Measurements from ENCODE around the gene SH3PXD2B. TPM values are rescaled to one million over a fixed set of nuclear protein-coding genes. Genes with fewer than 3 reads are reported as not detected.
A peak's percentile ranks its signal among the peaks of the same experiment; 100 is the strongest.
"Not testable (repeated sequence)": the region's sequence is repeated elsewhere in the genome, so short reads cannot be mapped to it uniquely, and the experiment has no call there.

SH3PXD2B gene
- total RNA-seq, 4 donors from 2014 or later: 27.8 to 52.6 (median 44.4) TPM

DNA sequence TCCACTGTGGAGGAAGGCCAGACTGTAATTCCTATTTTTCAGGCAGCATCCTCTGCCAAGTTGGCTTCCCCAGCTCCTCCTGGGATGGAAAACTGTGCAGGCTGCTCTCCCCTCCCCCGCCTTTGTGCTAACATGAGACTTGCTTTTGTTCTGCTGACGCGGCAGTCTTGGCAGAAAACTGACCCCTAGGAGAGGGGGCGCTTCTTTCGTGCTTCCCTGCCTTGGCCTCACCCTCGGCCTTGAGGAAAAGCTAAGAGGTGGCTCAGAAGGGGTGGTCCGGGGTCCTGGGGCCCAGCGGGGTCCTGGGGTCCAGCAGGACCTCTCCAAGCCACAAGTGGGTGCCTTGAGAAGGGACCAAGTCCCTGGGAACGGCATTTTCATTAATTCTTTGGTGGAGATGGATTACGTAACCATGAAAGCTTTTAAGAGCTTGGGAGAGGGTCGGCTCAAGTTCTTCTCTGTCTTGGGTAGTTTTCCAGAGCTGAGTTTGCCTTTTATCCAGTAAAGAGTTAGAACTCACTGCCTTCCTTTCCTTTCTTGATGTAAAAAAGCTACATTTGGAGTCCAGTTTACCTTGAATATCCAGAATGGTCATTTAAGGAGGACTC is 51.0 kb downstream of the SH3PXD2B start:
- no peaks in the 10 kb centered on the region for H3K9me3 ChIP-seq
- peaks cover 0 to 6% (median 0%) of the 10 kb centered on the region in 3 donors for H3K36me3 ChIP-seq
- TF ChIP-seq EP300 (IDR thresholded peaks at IDR 0.05) (peak; percentile 33 to 96), CTCF (IDR thresholded peaks at IDR 0.05) (peak in 1 of 5 experiments; percentile 36), POLR2A (IDR thresholded peaks at IDR 0.05) (peak in 1 of 2 donors; percentile 28)
- H3K27ac ChIP-seq: peak overlapping the region; percentile 79 to 97 (median 94)
- WGBS, 2 donors: 22 to 26% methylated on average over 11 of the region's 11 CpGs
- no peak overlapping the region for H3K4me3 ChIP-seq
- peaks cover 0 to 87% (median 29%) of the 10 kb centered on the region in 4 donors for H3K4me1 ChIP-seq
- H3K27me3 ChIP-seq: no peaks in the 10 kb centered on the region
- peak; percentile 74 to 86 for DNase-seq (ENCODE audit: low spot score in 2 of 2)

DNA sequence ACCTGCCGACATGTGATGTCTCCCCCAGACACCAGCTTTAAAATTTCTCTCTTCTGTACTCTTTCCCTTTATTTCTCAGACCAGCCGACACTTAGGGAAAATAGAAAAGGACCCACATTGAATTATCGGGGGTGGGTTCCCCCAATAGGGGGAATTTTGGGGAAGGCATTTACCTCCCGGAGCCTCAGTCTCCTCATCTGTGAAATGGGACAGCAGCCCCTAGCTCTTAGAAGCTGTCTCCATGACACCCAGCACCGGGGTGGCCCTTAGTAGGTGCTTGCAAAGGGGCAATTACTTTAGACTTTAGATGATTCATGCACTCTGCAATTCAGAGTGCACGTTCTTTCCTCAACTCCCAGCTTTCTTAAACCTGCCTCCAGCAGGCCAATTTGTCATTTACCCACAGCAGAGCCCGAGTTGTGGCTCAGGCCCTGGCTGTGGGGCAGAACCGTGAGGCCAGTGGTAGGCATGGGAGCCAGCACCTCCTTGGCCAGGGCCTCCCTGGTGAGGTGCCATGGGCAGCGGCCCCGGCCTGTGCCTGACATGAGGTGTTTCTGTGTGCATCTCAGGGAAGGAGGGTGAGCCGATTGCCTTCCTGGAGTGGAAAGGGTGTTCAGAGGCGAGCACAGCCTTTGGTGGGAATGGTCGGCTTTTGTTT is 51.7 kb downstream of the SH3PXD2B start:
- H3K36me3 ChIP-seq: peaks cover 0 to 10% (median 0%) of the 10 kb centered on the region in 3 donors
- WGBS, 2 donors: 37% methylated on average over 13 of the region's 13 CpGs
- H3K9me3 ChIP-seq: no peaks in the 10 kb centered on the region
- H3K27me3 ChIP-seq: no peaks in the 10 kb centered on the region
- no peak for DNase-seq (ENCODE audit: low spot score in 2 of 2)
- no peak for TF ChIP-seq POLR2A (IDR thresholded peaks at IDR 0.05)
- no peak for TF ChIP-seq CTCF (IDR thresholded peaks at IDR 0.05)
- no peak for TF ChIP-seq EP300 (IDR thresholded peaks at IDR 0.05)
- no peak overlapping the region for H3K4me3 ChIP-seq
- H3K27ac ChIP-seq: peak overlapping the region; percentile 79 to 97 (median 94)
- H3K4me1 ChIP-seq: peaks cover 0 to 80% (median 29%) of the 10 kb centered on the region in 4 donors

GRCh38 chr5:172402031-172402430 is 52.3 kb downstream of the SH3PXD2B start:
- peak overlapping the region in 3 of 4 donors; percentile 79 to 97 (median 96) for H3K27ac ChIP-seq
- not testable (repeated sequence) for H3K9me3 ChIP-seq; H3K27me3 ChIP-seq; H3K4me3 ChIP-seq; DNase-seq (ENCODE audit: low spot score in 2 of 2)
- H3K36me3 ChIP-seq: peaks cover 0 to 17% (median 0%) of the 10 kb centered on the region in 3 donors
- H3K4me1 ChIP-seq: peaks cover 0 to 74% (median 26%) of the 10 kb centered on the region in 4 donors
- 64 to 76% methylated on average over 6 of the region's 6 CpGs for WGBS, 2 donors

- WGBS, 2 donors: 77 to 80% methylated on average over 4 of the region's 4 CpGs
- TF ChIP-seq EP300 (IDR thresholded peaks at IDR 0.05) (no peak), CTCF (IDR thresholded peaks at IDR 0.05) (no peak), POLR2A (IDR thresholded peaks at IDR 0.05) (no peak)
- Histone ChIP-seq H3K4me1 (peaks cover 0 to 54% (median 19%) of the 10 kb centered on the region in 4 donors), H3K9me3 (no peaks in the 10 kb centered on the region), H3K27me3 (no peaks in the 10 kb centered on the region), H3K4me3 (no peak overlapping the region), H3K27ac (peak overlapping the region in 3 of 4 donors; percentile 30 to 97 (median 96)), H3K36me3 (peaks cover 0 to 25% (median 0%) of the 10 kb centered on the region in 3 donors)
- no peak for DNase-seq (ENCODE audit: low spot score in 2 of 2)
These were observed 54.5 kb downstream of the SH3PXD2B start for GRCh38 chr5:172399826-172400225.

DNA sequence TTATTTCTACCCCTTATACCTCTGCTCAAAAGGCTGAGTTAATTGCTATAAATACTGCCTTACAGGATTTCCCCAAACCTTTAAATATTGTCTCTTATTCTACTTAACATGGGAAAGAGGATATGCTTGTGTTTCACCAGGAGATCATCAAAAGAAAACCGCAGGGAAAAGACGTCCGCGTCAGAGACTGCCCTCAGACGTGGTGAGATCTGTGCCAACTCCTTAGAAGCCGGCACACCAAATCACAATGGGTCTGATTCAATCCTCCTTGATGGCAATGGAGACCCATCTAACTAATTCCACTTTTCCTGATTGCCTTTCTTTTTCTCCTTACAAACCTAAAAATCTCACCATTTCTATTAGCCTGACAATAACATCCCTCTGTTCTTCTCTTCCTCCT is 55.0 kb downstream of the SH3PXD2B start:
- Histone ChIP-seq H3K36me3 (peaks cover 0 to 29% (median 0%) of the 10 kb centered on the region in 3 donors), H3K4me1 (peaks cover 0 to 49% (median 19%) of the 10 kb centered on the region in 4 donors), H3K27ac (peak overlapping the region in 2 of 4 donors; percentile 96 to 97), H3K27me3 (no peaks in the 10 kb centered on the region), H3K9me3 (no peaks in the 10 kb centered on the region), H3K4me3 (no peak overlapping the region)
- 44 to 49% methylated on average over 6 of the region's 6 CpGs for WGBS, 2 donors
- DNase-seq (ENCODE audit: low spot score in 2 of 2): no peak
- TF ChIP-seq EP300 (IDR thresholded peaks at IDR 0.05) (no peak), CTCF (IDR thresholded peaks at IDR 0.05) (no peak), POLR2A (IDR thresholded peaks at IDR 0.05) (no peak)

- Histone ChIP-seq H3K4me1 (peaks cover 0 to 42% (median 16%) of the 10 kb centered on the region in 4 donors), H3K27ac (peak overlapping the region in 2 of 4 donors; percentile 96 to 97), H3K36me3 (peaks cover 0 to 36% (median 0%) of the 10 kb centered on the region in 3 donors)
- not testable (repeated sequence) for H3K9me3 ChIP-seq; H3K4me3 ChIP-seq; DNase-seq (ENCODE audit: low spot score in 2 of 2); H3K27me3 ChIP-seq
- 62 to 65% methylated on average over 4 of the region's 4 CpGs for WGBS, 2 donors
These were observed 55.7 kb downstream of the SH3PXD2B start for GRCh38 chr5:172398645-172399044.

DNA sequence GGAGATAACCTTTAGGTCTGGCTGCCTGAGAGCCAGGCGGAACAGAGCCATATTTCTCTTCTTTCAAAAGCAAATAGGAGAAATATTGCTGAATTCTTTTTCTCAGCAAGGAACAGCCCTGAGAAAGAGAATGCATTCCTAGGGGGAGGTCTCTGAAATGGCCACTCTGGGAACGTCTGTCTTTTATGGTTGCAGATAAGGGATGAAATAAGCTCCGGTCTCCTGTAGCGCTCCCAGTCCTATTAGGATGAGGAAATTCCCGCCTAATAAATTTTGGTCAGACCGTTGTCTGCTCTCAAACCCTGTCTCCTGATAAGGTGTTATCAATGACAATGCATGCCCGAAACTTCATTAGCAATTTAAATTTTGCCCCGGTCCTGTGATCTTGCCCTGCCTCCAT is 57.3 kb downstream of the SH3PXD2B start:
- not testable (repeated sequence) for H3K4me3 ChIP-seq; H3K27me3 ChIP-seq; H3K9me3 ChIP-seq; H3K27ac ChIP-seq; DNase-seq (ENCODE audit: low spot score in 2 of 2)
- Histone ChIP-seq H3K36me3 (peaks cover 0 to 53% (median 4%) of the 10 kb centered on the region in 3 donors), H3K4me1 (peaks cover 0 to 26% (median 4%) of the 10 kb centered on the region in 4 donors)
- WGBS, 2 donors: 93 to 94% methylated on average over 8 of the region's 8 CpGs

Data from tibial nerve (tissue), 4 donors.